ENCODE results near the gene LMOD3. TPM values are rescaled to one million over a fixed set of nuclear protein-coding genes. Genes with fewer than 3 reads are reported as not detected.

Gene LMOD3
- polyA plus RNA-seq, 3 donors = not detected

- Mint-ChIP-seq H3K27ac (peak overlapping the region; percentile 85 to 95 (median 90)), H3K4me3 (peak overlapping the region in 1 of 2 donors; percentile 83), H3K36me3 (peaks cover 22 to 29% of the 10 kb centered on the region in 2 donors), H3K9me3 (no peaks in the 10 kb centered on the region), H3K4me1 (peaks cover 85% of the 10 kb centered on the region), H3K27me3 (ENCODE audit: low read depth in 3 of 3) (peaks cover 0 to 3% (median 0%) of the 10 kb centered on the region in 3 donors)
- DNase-seq = peak; percentile 58 to 83 (median 80)
- peaks cover 84% of the 10 kb centered on the region for H4K20me1 ChIP-seq (ENCODE audit: insufficient read depth, low read length)
- H3K4me1 ChIP-seq (ENCODE audit: control insufficient read depth in 1 of 2, insufficient read depth in 2 of 2, low read length in 2 of 2) = peaks cover 93% of the 10 kb centered on the region in 2 donors
- WGBS (ENCODE audit: insufficient coverage) = 0% methylated on average over 5 of the region's 8 CpGs
- H3K4me2 ChIP-seq (replicated peaks; ENCODE audit: extremely low read depth, low read length, poor library complexity, severe bottlenecking) = peak overlapping the region; percentile 69
- H3K27me3 ChIP-seq (ENCODE audit: control insufficient read depth in 2 of 2, insufficient read depth in 2 of 2, low read length in 2 of 2) = no peaks in the 10 kb centered on the region
- H3K36me3 ChIP-seq (replicated peaks in 1 of 2; ENCODE audit: control insufficient read depth in 1 of 2, insufficient read depth in 2 of 2, low read length in 2 of 2) = peaks cover 7 to 18% of the 10 kb centered on the region in 2 donors
- H3K27ac ChIP-seq (ENCODE audit: low read depth in 1 of 2, low read length in 2 of 2) = peak overlapping the region; percentile 53 to 82
- no peak overlapping the region for H2AFZ ChIP-seq (ENCODE audit: insufficient read depth, low read depth, low read length, poor library complexity, severe bottlenecking)
- no peaks in the 10 kb centered on the region for H3K9me3 ChIP-seq (replicated peaks in 1 of 2; ENCODE audit: control insufficient read depth in 1 of 2, insufficient read depth in 1 of 2, low read length in 2 of 2)
- peak overlapping the region in 2 of 3 experiments; percentile 14 to 68 for H3K4me3 ChIP-seq (replicated peaks in 1 of 3; ENCODE audit: low read depth in 2 of 3, low read length in 3 of 3)
- intact Hi-C loops (cut with micrococcal nuclease) = no loop called here
- peak overlapping the region; percentile 32 for H3K9ac ChIP-seq (ENCODE audit: insufficient read depth, low read length, poor library complexity, severe bottlenecking)
- peaks cover 91% of the 10 kb centered on the region for H3K79me2 ChIP-seq (ENCODE audit: insufficient read depth, low read length)
- TF ChIP-seq CTCF (IDR thresholded peaks at IDR 0.05) = no peak
Observed at GRCh38 chr3:69094467-69095205, 27.8 kb downstream of the LMOD3 start.

GRCh38 chr3:69092030-69092516, 30.3 kb downstream of the LMOD3 start:
- H3K79me2 ChIP-seq (ENCODE audit: insufficient read depth, low read length) = peaks cover 91% of the 10 kb centered on the region
- peaks cover 89% of the 10 kb centered on the region for H4K20me1 ChIP-seq (ENCODE audit: insufficient read depth, low read length)
- H3K27ac ChIP-seq (ENCODE audit: low read depth in 1 of 2, low read length in 2 of 2) = peak overlapping the region; percentile 76 to 82
- no peaks in the 10 kb centered on the region for H3K9me3 Mint-ChIP-seq
- H3K27me3 ChIP-seq (ENCODE audit: control insufficient read depth in 2 of 2, insufficient read depth in 2 of 2, low read length in 2 of 2) = no peaks in the 10 kb centered on the region
- no peak overlapping the region for H2AFZ ChIP-seq (ENCODE audit: insufficient read depth, low read depth, low read length, poor library complexity, severe bottlenecking)
- H3K27me3 Mint-ChIP-seq (ENCODE audit: low read depth in 3 of 3) = no peaks in the 10 kb centered on the region
- H3K4me1 ChIP-seq (ENCODE audit: control insufficient read depth in 1 of 2, insufficient read depth in 2 of 2, low read length in 2 of 2) = peaks cover 96 to 98% of the 10 kb centered on the region in 2 donors
- TF ChIP-seq CTCF (IDR thresholded peaks at IDR 0.05) = no peak
- intact Hi-C loops (cut with micrococcal nuclease) = no loop called here
- WGBS (ENCODE audit: insufficient coverage) = 0% methylated on average over 1 of the region's 4 CpGs
- peaks cover 7 to 24% of the 10 kb centered on the region in 2 donors for H3K36me3 ChIP-seq (replicated peaks in 1 of 2; ENCODE audit: control insufficient read depth in 1 of 2, insufficient read depth in 2 of 2, low read length in 2 of 2)
- peak overlapping the region; percentile 5 for H3K9ac ChIP-seq (ENCODE audit: insufficient read depth, low read length, poor library complexity, severe bottlenecking)
- peak in 2 of 3 donors; percentile 54 to 60 for DNase-seq
- peak overlapping the region; percentile 60 to 79 for H3K4me3 Mint-ChIP-seq
- H3K36me3 Mint-ChIP-seq = peaks cover 19 to 33% of the 10 kb centered on the region in 2 donors
- H3K9me3 ChIP-seq (replicated peaks in 1 of 2; ENCODE audit: control insufficient read depth in 1 of 2, insufficient read depth in 1 of 2, low read length in 2 of 2) = no peaks in the 10 kb centered on the region
- H3K4me2 ChIP-seq (replicated peaks; ENCODE audit: extremely low read depth, low read length, poor library complexity, severe bottlenecking) = peak overlapping the region; percentile 63
- H3K27ac Mint-ChIP-seq = peak overlapping the region; percentile 88 to 95 (median 94)
- peak overlapping the region in 2 of 3 experiments; percentile 12 to 68 for H3K4me3 ChIP-seq (replicated peaks in 1 of 3; ENCODE audit: low read depth in 2 of 3, low read length in 3 of 3)
- H3K4me1 Mint-ChIP-seq = peaks cover 90% of the 10 kb centered on the region
